Measurements from ENCODE around the gene CCDC116. TPM values are rescaled to one million over a fixed set of nuclear protein-coding genes. Genes with fewer than 3 reads are reported as not detected.

CCDC116 gene, protein sequence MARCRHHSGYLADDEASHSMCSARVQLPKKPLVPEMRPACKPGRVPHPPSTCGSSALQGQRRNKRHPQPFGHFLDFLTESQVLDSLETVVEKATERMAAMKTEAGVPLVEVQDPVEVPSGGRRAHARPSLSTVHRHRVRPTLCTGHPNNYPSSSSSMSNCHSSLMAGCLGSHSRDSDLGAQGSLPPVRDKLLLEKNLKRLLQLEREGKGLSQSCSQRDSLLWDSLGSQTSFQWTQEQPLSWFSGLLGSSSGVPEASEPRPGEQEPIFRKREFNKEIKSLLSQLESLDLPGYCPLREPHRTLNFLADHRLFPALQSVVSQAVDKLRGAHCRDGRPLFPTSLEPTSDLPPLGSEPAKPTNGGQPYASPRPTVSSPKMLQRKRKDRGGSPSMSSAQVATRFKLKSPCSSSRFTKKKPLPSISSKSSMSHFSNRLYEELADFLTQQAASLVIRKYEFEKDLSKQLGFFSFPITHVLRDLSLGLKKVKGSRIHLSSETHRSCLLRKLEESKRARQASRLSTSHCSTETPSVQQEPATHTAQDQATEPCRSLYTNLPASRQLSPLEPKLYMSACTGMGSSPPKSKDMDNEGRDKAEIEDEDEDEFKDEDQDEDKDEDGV
- total RNA-seq (1 to 10 TPM in 1 of 9 donors, under 1 TPM in 4, not detected in 4; 0.18 to 1.3 (median 0.26) TPM), polyA plus RNA-seq (under 1 TPM; 0.19 to 0.27 TPM)
- long read RNA-seq, donor 1, result 0 reads
- long read RNA-seq, donor 2, result 0 reads
- long read RNA-seq, donor 3, partial matches to known transcripts, result 0 of 1 reads
- long read RNA-seq, donor 3, other reads (novel, unspliced or antisense), result 1 of 1 reads

DNA sequence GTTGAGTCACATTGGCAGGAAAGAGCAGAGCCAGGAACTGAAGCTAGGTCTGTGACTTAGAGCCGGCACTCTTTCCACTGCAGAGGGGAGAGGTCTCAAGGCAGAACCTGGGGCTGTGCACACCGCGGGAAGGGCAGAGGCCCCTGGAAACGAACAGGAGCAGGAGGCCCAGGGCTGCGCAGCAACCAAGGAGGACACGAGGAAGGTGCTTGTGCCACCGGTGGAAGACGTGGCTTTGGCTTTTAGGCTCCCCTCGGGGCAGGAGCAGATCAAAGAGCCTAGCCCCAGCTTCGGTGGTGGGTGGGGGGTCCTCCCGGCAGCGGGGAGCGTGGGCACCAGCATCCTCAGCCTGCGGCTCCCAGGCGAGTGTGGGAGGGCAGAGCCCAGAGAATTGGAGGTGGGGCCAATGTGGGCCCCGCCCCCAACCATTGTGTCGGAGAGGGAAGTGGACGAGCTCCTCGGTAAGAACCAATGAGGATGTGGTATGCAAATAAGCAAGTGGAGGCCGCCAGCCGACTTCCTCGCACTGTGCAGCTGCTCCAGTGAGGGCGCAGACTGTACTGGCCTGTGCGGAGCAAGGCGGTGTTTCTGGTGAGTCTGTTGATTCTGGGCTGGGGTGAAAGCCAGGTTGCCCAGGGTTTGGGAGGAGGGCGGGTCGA lies at the start of gene CCDC116:
Gene CCDC116, plus strand, starts transcription at position 524 of the 659 bp plus-strand sequence. CDS start 422 bp downstream, outside the sequence.
- 56 to 87% (median 84%) methylated on average over 26 to 27 of the region's 27 CpGs for WGBS, 4 donors
- peaks cover 0 to 22% (median 10%) of the 10 kb centered on the region in 12 donors for H3K4me1 ChIP-seq
- peaks cover 0 to 12% (median 0%) of the 10 kb centered on the region in 9 donors for H3K36me3 ChIP-seq

DNA sequence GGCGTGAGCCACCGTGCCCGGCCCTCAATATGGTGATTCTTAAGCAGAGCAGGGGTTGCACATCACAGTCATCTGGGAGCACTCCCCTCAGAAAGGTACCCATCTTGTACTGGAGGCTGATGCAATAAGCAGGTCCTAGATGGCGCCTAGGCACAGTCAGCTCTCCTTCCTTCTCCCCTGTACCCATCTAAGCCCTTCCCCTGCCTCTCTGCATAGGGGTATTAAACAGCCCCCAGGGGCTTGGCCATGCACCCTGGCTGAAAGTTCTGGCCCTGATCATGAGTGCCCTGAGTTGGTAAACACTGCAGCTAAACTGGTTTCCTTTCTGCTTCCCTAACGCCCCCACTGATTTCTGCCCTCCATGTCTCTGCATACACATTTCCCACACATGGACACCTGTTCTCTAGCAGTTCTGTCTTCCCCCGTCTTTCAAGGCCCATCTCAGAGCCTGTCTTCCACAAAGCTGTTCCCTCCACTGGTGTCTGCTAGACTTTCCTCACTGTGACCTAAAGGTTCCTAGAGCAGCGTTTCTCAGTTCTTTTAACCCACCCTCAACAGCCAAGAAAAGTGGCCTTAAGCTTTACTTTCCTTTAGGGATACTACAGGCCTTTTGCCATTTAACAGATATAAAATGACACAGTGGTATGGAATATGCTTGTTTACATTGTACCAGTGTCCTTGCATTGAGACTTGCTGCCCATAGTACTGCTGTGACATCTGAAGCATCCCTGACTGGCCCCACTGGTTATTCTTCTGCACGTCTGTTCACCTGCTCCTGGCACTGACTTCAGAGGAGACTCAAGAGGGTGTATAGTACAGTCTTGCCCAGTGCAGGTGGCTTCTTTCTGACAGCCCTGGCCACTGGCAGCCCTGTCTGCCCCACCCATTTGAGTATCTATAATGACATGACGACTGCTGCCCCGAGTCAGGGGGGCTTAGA lies 49.5 kb upstream of the CCDC116 start:
- no peak for TF ChIP-seq POLR2A (IDR thresholded peaks at IDR 0.05)
- TF ChIP-seq, protein P1, sequence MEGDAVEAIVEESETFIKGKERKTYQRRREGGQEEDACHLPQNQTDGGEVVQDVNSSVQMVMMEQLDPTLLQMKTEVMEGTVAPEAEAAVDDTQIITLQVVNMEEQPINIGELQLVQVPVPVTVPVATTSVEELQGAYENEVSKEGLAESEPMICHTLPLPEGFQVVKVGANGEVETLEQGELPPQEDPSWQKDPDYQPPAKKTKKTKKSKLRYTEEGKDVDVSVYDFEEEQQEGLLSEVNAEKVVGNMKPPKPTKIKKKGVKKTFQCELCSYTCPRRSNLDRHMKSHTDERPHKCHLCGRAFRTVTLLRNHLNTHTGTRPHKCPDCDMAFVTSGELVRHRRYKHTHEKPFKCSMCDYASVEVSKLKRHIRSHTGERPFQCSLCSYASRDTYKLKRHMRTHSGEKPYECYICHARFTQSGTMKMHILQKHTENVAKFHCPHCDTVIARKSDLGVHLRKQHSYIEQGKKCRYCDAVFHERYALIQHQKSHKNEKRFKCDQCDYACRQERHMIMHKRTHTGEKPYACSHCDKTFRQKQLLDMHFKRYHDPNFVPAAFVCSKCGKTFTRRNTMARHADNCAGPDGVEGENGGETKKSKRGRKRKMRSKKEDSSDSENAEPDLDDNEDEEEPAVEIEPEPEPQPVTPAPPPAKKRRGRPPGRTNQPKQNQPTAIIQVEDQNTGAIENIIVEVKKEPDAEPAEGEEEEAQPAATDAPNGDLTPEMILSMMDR (IDR thresholded peaks at IDR 0.05), result no peak
- Histone ChIP-seq H3K9me3 (no peaks in the 10 kb centered on the region), H3K4me3 (no peak overlapping the region), H3K27me3 (no peaks in the 10 kb centered on the region), H3K36me3 (peaks cover 0 to 3% (median 0%) of the 10 kb centered on the region in 9 donors), H3K4me1 (peaks cover 0 to 44% (median 24%) of the 10 kb centered on the region in 12 donors), H3K27ac (no peak overlapping the region)
- WGBS, 4 donors, result 72 to 73% (median 72%) methylated on average over 10 of the region's 10 CpGs
- ATAC-seq (no peak), DNase-seq (no peak)
- intact Hi-C loops (cut with DNase I), result loop anchor here in 1 of 10 donors (10.0 kb wide), 1 partner anchor 52 kb away; the partner anchor contains the start of genes CCDC116 and YDJC

More for the DNA sequence above, at the start of gene CCDC116:
- Histone ChIP-seq H3K27me3 (no peaks in the 10 kb centered on the region), H3K9me3 (no peaks in the 10 kb centered on the region), H3K27ac (no peak within 1 kb of the TSS), H3K4me3 (no peak within 1 kb of the TSS)
- intact Hi-C loops (cut with DNase I), result loop anchor here in 2 of 10 donors (5.0 to 10.0 kb wide), 2 partner anchors 48 to 55 kb away; no protein-coding TSS in a partner anchor
- no peak for TF ChIP-seq POLR2A (IDR thresholded peaks at IDR 0.05)
- TF ChIP-seq, protein P1 (IDR thresholded peaks at IDR 0.05), result no peak
- DNase-seq (peak in 1 of 5 donors; percentile 68), ATAC-seq (no peak)

DNA sequence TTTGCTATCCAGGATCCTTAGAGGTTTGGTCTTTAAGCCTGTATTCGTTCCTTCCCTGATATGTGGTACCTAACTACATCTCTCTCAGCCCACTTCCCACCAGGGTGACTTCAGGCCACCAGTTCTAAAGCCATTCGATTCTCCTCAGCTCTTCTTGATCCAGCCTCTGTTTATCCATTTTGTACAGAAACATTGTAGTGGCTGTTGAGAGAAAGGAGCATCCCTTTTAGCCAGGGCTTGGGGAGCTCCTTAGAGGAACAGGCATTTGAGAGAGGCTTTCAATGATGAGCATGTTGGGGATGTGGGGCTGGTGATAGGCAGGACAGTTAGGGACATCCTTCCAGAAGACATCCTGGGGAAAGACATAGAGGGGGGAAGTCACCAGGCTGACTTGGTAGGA lies 47.2 kb upstream of the CCDC116 start:
- ATAC-seq, result no peak
- Histone ChIP-seq H3K36me3 (peaks cover 0 to 3% (median 0%) of the 10 kb centered on the region in 9 donors), H3K4me1 (peaks cover 0 to 51% (median 33%) of the 10 kb centered on the region in 12 donors), H3K9me3 (no peaks in the 10 kb centered on the region), H3K4me3 (no peak overlapping the region), H3K27me3 (no peaks in the 10 kb centered on the region), H3K27ac (no peak overlapping the region)
- intact Hi-C loops (cut with DNase I), result loop anchor here in 1 of 10 donors (10.0 kb wide), 1 partner anchor 49 kb away; the partner anchor contains the start of genes CCDC116 and YDJC
- TF ChIP-seq, protein P1 (IDR thresholded peaks at IDR 0.05), result no peak
- no peak for TF ChIP-seq POLR2A (IDR thresholded peaks at IDR 0.05)
- DNase-seq, result no peak
- 76 to 89% (median 86%) methylated on average over 2 of the region's 2 CpGs for WGBS, 4 donors
